Heart left ventricle (tissue), 13 donors: ENCODE data around the gene SIGLEC5.

Source experiments
- POLR2A ChIP-seq, 2 donors: fragments of 450-650 bp; IDR thresholded peaks; one replicate each; pipeline ENCODE4 v1.6.1; 2017; ENCODE audit warnings: antibody characterized with exemption in 2 of 2, mild to moderate bottlenecking in 2 of 2, moderate library complexity in 2 of 2
- TF ChIP-seq, protein P1 (sequence below), 12 donors: fragments of 200-600 bp; sonication (generic) in 4 of 12; IDR thresholded peaks; one replicate each; pipeline versions ENCODE4 v1.5.0 to v1.8.0; 2018 to 2022; ENCODE audit warnings: antibody characterized with exemption in 12 of 12, mild to moderate bottlenecking in 5 of 12
- donor health status: ischemic (EF 13 %, LVEDD 7.1; RV severe dilation, severe dysfunction).
- donor health status: DM: no; HTN: yes; CAD: no.
- donor health status: DM: no; HTN: no; CAD: no.
- donor health status: ischemic (EF 25% LVEDD 6.9; RV normal size, moderate dysfunction).
- donor health status: ischemic (EF 25% LVEDD 5.7; RV mildly dilated, moderate dysfunction).
- donor health status: ischemic (EF 35%, LVEDD 5.7; RV mildly dilated, moderate dysfunction).
- donor health status: nonischemic (EF 11% LVEDD 7.7; RV severe dilation, severe dysfunction).
- donor health status: DM: yes; HTN: yes; CAD: no.
- donor health status: PGD.
- donor health status: ischemic (EF 29% LVEDD 5.4; RV normal size, mild dysfunction).
- donor health status: nonischemic (EF 23%, LVEDD 6.1; RV moderate dilation, normal function).

DNA sequence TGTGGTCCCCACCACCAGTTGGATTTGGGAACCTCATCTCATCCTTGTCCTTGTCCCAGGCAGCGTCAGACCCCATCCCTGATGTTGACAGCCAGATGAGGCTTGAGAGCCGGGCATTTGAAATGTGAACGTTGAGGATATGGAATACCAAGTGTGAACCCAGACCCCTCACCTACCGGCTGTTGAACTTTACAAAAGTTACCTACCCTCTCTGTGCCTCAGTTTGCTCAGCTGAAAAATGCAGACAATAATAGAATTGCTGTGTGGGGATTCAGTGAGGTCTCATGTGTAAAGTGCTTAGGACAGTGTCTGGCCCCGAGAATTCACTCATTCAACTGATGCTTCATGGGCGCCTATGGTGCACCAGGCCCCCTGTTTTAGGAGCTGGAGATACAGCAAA is 17.1 kb upstream of the SIGLEC5 start:
- TF ChIP-seq, protein P1, sequence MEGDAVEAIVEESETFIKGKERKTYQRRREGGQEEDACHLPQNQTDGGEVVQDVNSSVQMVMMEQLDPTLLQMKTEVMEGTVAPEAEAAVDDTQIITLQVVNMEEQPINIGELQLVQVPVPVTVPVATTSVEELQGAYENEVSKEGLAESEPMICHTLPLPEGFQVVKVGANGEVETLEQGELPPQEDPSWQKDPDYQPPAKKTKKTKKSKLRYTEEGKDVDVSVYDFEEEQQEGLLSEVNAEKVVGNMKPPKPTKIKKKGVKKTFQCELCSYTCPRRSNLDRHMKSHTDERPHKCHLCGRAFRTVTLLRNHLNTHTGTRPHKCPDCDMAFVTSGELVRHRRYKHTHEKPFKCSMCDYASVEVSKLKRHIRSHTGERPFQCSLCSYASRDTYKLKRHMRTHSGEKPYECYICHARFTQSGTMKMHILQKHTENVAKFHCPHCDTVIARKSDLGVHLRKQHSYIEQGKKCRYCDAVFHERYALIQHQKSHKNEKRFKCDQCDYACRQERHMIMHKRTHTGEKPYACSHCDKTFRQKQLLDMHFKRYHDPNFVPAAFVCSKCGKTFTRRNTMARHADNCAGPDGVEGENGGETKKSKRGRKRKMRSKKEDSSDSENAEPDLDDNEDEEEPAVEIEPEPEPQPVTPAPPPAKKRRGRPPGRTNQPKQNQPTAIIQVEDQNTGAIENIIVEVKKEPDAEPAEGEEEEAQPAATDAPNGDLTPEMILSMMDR (IDR thresholded peaks at IDR 0.05) = no peak
- no peak for TF ChIP-seq POLR2A (IDR thresholded peaks at IDR 0.05)
